GM19324 (cell line): ENCODE data around the gene RUBCNL.
"Not testable (repeated sequence)": the region's sequence is repeated elsewhere in the genome, so short reads cannot be mapped to it uniquely, and the experiment has no call there.

Source experiments
- ATAC-seq: cut with Tn5 transposase; IDR thresholded peaks from one replicate; pipeline ENCODE4 v1.9.1; 2021; ENCODE audit warnings: mild to moderate bottlenecking, moderate library complexity; ENCODE audit not compliant: unreplicated experiment, low FRiP score

Gene RUBCNL, protein sequence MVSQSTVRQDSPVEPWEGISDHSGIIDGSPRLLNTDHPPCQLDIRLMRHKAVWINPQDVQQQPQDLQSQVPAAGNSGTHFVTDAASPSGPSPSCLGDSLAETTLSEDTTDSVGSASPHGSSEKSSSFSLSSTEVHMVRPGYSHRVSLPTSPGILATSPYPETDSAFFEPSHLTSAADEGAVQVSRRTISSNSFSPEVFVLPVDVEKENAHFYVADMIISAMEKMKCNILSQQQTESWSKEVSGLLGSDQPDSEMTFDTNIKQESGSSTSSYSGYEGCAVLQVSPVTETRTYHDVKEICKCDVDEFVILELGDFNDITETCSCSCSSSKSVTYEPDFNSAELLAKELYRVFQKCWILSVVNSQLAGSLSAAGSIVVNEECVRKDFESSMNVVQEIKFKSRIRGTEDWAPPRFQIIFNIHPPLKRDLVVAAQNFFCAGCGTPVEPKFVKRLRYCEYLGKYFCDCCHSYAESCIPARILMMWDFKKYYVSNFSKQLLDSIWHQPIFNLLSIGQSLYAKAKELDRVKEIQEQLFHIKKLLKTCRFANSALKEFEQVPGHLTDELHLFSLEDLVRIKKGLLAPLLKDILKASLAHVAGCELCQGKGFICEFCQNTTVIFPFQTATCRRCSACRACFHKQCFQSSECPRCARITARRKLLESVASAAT

GRCh38 chr13:46387064-46387851 is at the start of gene RUBCNL:
Gene RUBCNL, minus strand, starts transcription at chr13:46387252. Its CDS starts 14,777 bp downstream, at chr13:46372475.
- ATAC-seq, result no peak

- not testable (repeated sequence) for ATAC-seq
These were observed 42.5 kb upstream of the RUBCNL start for GRCh38 chr13:46429558-46429957.

- ATAC-seq, result no peak
These were observed 18.4 kb upstream of the RUBCNL start for GRCh38 chr13:46405457-46405856.

- ATAC-seq, result no peak
These were observed 17.7 kb upstream of the RUBCNL start for GRCh38 chr13:46404733-46405100.

- no peak for ATAC-seq
These were observed 17.0 kb upstream of the RUBCNL start for GRCh38 chr13:46403851-46404732.

- no peak for ATAC-seq
These were observed 15.1 kb upstream of the RUBCNL start for GRCh38 chr13:46402178-46402577.

DNA sequence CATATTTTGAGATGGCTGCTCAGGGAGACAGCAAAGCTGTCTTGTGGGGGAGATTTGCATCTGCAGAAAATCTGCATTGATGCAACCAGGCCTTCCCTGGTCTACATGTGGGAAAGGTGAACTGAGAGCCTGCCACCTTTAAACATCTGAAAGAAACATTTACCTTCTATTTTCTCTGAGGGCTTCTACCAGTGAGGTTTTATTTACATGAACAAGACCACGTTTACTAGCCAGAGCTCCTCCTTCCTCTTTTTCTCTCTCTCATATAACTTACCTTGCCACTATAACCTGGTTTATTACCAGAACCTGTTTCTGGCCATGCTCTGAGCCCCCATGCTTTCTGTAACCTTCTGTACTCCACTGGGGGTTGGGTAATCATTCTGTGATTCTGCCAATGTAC is 14.4 kb upstream of the RUBCNL start:
- no peak for ATAC-seq

- no peak for ATAC-seq
These were observed 9.3 kb upstream of the RUBCNL start for GRCh38 chr13:46396341-46396740.

DNA sequence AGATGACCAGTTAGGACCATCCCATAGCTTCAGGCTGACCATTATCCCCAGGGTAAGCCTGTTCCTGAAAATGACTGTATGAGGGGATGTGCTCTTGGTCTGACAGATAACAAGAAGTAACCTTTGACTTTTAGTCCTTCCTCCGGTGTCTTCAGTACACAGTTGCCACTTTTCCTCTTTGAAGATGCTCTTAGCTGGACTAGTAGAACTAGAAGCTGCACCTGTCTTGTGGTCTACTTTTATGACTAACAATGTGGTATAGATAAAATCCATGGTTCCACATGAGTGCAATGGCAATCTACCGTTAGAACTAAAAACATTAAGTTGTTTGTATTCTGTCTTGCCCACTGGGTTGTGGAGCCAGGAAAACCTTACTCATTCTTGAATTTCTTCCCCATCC is 5.9 kb upstream of the RUBCNL start:
- ATAC-seq, result no peak

GRCh38 chr13:46389457-46390451 is 2.7 kb upstream of the RUBCNL start:
- ATAC-seq, result no peak

GRCh38 chr13:46388846-46389245 is 1.8 kb upstream of the RUBCNL start:
- no peak for ATAC-seq

DNA sequence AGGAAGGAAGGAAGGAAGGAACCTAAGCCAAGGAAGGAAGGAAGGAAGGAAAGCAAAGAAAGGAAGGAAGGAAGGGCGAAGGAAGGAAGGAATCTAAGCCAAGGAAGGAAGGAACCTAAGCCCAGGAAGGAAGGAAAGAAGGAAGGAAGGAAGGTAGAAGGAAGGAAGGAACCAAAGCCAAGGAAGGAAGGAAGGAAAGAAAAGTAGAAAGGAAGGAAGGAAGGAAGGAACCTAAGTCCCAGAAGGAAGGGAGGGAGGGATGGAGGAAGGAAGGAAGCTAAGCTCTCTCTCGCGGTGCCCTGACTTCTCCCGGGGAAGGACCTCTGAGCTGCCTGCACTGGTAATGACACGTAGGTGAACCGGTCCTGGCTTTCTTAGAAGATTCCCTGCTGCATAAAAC is 1.3 kb upstream of the RUBCNL start:
- ATAC-seq, result no peak

GRCh38 chr13:46386392-46387063 is 524 bp downstream of the RUBCNL start:
- ATAC-seq, result no peak

GRCh38 chr13:46385946-46386345 is 1.1 kb downstream of the RUBCNL start:
- ATAC-seq, result no peak

DNA sequence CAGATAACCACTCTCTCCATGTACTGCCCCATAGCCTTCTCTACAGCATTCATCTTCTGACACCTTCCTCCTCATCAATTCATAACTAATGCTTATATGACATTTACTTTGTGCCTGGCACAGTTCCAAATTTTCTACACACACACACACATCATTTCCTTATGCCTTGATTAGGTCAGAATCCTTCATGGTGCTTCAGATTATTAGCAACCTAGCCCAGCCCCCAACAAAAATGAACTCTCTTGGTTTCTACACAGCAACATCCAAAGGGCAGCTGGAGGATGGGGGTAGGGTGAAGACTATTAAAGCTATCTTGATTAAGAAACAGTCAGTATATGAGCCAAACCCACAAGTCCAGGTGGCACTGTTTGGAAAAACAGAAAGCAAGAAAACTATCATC is 3.7 kb downstream of the RUBCNL start:
- ATAC-seq, result no peak

- no peak for ATAC-seq
These were observed 4.8 kb downstream of the RUBCNL start for GRCh38 chr13:46382224-46382623.

GRCh38 chr13:46380242-46380641 is 6.8 kb downstream of the RUBCNL start:
- no peak for ATAC-seq

DNA sequence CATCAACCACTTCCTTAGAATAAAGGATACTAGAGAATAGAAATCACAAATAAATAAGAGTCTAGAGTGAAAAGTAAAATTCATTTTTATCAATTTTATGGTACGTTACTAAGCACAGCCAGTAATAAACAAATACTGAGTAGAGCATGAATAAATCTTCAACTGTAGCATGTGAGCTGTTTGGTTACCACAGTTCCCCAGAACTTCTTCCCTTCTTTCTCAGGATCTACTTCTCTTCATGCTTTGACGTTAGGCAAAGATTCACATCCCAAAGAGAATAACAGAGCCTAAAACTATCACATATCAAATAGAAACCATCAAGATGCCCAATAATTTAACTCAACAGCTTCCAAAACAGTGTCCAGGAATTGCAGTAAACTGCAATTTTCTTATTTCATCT is 7.4 kb downstream of the RUBCNL start:
- no peak for ATAC-seq

DNA sequence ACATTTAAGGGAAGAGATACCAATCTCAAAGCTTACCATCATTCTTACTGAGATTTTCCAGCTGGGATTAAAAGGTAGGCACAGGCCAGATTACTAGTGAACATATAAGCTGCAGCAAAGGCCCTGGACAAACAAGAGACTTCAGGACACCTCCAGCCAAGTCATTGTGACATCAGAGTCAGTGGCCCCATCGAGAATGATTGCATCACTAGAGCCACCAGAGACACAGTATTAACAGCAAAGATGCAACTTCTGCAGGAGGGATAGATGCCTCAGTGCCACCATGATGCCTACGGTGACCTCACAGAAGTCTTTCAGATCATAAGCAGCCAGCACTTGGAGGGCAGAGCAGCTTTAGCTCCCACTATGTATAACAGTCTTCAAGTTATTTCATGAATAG is 8.6 kb downstream of the RUBCNL start:
- no peak for ATAC-seq
